HL-60 (cell line): Measurements from ENCODE around the gene TMEM150B.

Experiments
- DNase-seq, 2 experiments: peaks; one replicate each; pipeline ENCODE4 v3.0.0-alpha.2; 2010 to 2020; ENCODE audit warnings: low read depth in 1 of 2, low spot score in 1 of 2
- H3K27ac ChIP-seq: fragments of 250-450 bp; sonication (Bioruptor Pico); replicated peaks from 2 replicates; pipeline ENCODE4 v1.5.1; 2020; ENCODE audit warnings: mild to moderate bottlenecking, moderate library complexity
- H3K27me3 ChIP-seq: fragments of 250-450 bp; sonication (Bioruptor Pico); 2 replicates; pipeline ENCODE4 v1.5.1; 2021; ENCODE audit warnings: mild to moderate bottlenecking, moderate library complexity; ENCODE audit not compliant: insufficient read depth, poor library complexity, severe bottlenecking
- H3K4me3 ChIP-seq: replicated peaks from 2 replicates; pipeline ENCODE4 v1.5.1; 2011; ENCODE audit warnings: mild to moderate bottlenecking, control low read depth, low read length; ENCODE audit not compliant: insufficient read depth
- GABPA ChIP-seq: IDR thresholded peaks from 2 replicates; pipeline ENCODE4 v1.6.1; 2012; ENCODE audit warnings: low read depth
- POLR2AphosphoS5 ChIP-seq: IDR thresholded peaks from 2 replicates; pipeline ENCODE4 v1.6.1; 2012; ENCODE audit warnings: low read depth
- REST ChIP-seq: IDR thresholded peaks from 2 replicates; pipeline ENCODE4 v1.6.1; 2012; ENCODE audit warnings: low read depth; ENCODE audit not compliant: insufficient replicate concordance
- SPI1 ChIP-seq: IDR thresholded peaks from 2 replicates; pipeline ENCODE4 v1.6.1; 2012; ENCODE audit warnings: low read depth, mild to moderate bottlenecking, borderline replicate concordance
- TF ChIP-seq, protein P1 (sequence below): IDR thresholded peaks from one replicate; pipeline ENCODE4 v1.5.1; 2011; ENCODE audit warnings: low read length, control low read depth, inconsistent platforms; ENCODE audit not compliant: insufficient read depth

The TMEM150B gene

DNA sequence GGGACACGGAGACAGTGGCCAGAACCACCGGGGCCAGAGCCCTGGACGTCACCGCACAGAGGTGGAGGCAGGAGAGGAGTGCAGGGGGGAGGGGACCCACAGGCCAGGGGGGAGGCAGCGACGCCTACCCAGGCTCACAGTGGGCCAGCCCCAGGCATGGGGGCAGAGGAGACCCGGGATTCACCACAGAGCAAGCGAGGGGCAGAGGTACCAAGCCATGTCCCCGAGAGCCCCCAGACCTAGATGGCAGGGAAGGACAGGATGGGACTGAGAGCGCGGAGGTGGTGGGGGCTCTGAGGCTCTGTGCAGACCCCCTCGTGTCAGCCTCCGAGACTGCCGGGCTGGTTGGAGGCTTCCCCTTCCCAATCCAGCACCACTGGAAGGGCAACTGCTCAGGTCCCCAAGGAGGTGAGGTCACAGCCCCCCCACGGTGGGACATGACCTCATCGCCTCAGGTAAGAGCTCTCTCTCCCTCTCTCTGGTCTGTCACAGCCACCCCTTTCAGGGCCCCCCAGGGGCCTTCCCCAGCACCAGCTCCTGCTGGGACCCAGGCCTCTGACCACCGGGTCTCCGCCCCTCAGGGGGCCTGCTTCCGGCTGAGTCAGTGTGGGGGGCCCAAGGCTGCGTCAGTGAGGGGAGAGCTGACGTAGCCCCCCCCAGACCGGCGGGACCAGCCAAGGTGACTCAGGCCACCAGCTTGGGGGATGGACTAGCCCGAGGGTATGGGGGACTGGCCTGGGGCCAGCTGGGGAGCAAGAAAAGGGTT, 47.4 kb upstream of the TMEM150B start:
- TF ChIP-seq POLR2AphosphoS5 (no peak), GABPA (no peak), SPI1 (no peak), REST (no peak)
- TF ChIP-seq, protein P1, sequence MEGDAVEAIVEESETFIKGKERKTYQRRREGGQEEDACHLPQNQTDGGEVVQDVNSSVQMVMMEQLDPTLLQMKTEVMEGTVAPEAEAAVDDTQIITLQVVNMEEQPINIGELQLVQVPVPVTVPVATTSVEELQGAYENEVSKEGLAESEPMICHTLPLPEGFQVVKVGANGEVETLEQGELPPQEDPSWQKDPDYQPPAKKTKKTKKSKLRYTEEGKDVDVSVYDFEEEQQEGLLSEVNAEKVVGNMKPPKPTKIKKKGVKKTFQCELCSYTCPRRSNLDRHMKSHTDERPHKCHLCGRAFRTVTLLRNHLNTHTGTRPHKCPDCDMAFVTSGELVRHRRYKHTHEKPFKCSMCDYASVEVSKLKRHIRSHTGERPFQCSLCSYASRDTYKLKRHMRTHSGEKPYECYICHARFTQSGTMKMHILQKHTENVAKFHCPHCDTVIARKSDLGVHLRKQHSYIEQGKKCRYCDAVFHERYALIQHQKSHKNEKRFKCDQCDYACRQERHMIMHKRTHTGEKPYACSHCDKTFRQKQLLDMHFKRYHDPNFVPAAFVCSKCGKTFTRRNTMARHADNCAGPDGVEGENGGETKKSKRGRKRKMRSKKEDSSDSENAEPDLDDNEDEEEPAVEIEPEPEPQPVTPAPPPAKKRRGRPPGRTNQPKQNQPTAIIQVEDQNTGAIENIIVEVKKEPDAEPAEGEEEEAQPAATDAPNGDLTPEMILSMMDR: no peak
- H3K27ac ChIP-seq: no peak overlapping the region
- DNase-seq: no peak
- H3K27me3 ChIP-seq: peaks cover 54% of the 10 kb centered on the region
- H3K4me3 ChIP-seq: no peak overlapping the region

GRCh38 chr19:55370305-55370988, 45.3 kb upstream of the TMEM150B start, which contains the start of gene IL11:
TSS of gene IL11 (minus strand) at chr19:55370463. CDS start at chr19:55370310, 153 bp downstream.
- DNase-seq: no peak
- H3K27me3 ChIP-seq: peaks cover 43% of the 10 kb centered on the region
- H3K27ac ChIP-seq: no peak within 1 kb of the TSS
- TF ChIP-seq POLR2AphosphoS5 (no peak), REST (no peak), SPI1 (no peak), GABPA (no peak)
- TF ChIP-seq, protein P1: no peak
- H3K4me3 ChIP-seq: no peak within 1 kb of the TSS

DNA sequence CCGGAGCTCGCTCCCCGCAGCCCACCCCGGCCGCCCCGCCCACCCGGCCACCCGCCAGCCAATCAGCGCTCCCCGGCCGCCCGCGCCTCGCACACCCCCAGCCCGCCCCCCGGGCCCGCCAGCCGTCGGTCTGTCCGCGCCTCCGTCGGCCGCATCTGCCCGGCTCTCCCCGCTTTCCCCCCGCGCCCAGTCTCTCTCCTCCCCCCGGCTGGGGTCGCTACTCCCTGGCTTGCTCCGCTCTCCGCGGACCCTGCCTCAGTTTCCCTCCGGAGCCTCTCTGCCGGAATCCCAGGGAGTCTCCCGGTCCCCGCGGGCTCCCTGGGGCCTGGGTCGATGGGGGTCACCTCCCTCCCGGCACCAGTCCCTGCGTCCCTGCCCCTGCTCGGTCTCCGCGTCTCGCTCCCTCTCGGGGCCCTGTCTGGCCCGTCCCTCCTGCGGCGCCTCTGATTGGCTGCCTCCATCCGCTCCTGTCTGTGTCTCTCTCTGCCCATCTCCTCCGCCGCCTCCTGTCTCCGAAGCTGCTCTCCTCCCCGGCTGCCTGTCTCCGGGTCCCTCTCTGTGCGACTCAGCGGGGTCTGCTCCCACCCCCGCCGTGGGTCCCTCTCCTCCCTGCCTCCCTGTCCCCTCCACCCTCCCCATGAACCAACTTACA, 44.6 kb upstream of the TMEM150B start:
- Histone ChIP-seq H3K4me3 (no peak overlapping the region), H3K27ac (no peak overlapping the region), H3K27me3 (peaks cover 43% of the 10 kb centered on the region)
- no peak for TF ChIP-seq SPI1
- no peak for DNase-seq
